AG04450 (cell line): ENCODE data around the gene MAG. TPM values are rescaled to one million over a fixed set of nuclear protein-coding genes. Genes with fewer than 3 reads are reported as not detected.

Source experiments
- CTCF ChIA-PET: fragments of 300-600, 350-600 bp; formaldehyde crosslinking; extraction: SDS; loops from one replicate; lab custom pipeline; 2022; ENCODE audit warnings: antibody characterized with exemption, inconsistent platforms; lab: Charles Lee
- POLR2A ChIA-PET: fragments of 350-600 bp; formaldehyde crosslinking; extraction: SDS; loops from one replicate; lab custom pipeline; 2021; ENCODE audit warnings: antibody characterized with exemption, inconsistent platforms; lab: Yijun Ruan, JAX
- DNase-seq: peaks from one replicate; pipeline ENCODE4 v3.0.0-alpha.2; 2011; ENCODE audit warnings: low read depth, low spot score
- H3K27ac ChIP-seq: one replicate; pipeline ENCODE4 v1.5.1; 2012; ENCODE audit warnings: low read depth, low read length, control low read depth
- H3K27me3 ChIP-seq: one replicate; pipeline ENCODE4 v1.6.0; 2012; ENCODE audit warnings: low read length; ENCODE audit not compliant: control insufficient read depth, insufficient read depth
- H3K4me3 ChIP-seq: 2 replicates; pipeline ENCODE4 v1.5.1; 2011; ENCODE audit warnings: mild to moderate bottlenecking, low read depth, low read length, control low read depth
- H3K9me3 ChIP-seq: 2 replicates; pipeline ENCODE4 v1.5.1; 2012; ENCODE audit warnings: low read length; ENCODE audit not compliant: control insufficient read depth, insufficient read depth
- CTCF ChIP-seq: IDR thresholded peaks from 2 replicates; pipeline ENCODE4 v1.5.1; 2011; ENCODE audit warnings: low read depth, low read length, control low read depth, inconsistent platforms
- polyA plus RNA-seq: library from polyadenylated mRNA; depleted of rRNA; stranded (reverse); fragments of >200 nt; gene quantifications from 2 replicates; pipeline ENCODE4 v1.2.3, GENCODE V29; 2011

MAG gene
- polyA plus RNA-seq, 1 experiment, result not detected

DNA sequence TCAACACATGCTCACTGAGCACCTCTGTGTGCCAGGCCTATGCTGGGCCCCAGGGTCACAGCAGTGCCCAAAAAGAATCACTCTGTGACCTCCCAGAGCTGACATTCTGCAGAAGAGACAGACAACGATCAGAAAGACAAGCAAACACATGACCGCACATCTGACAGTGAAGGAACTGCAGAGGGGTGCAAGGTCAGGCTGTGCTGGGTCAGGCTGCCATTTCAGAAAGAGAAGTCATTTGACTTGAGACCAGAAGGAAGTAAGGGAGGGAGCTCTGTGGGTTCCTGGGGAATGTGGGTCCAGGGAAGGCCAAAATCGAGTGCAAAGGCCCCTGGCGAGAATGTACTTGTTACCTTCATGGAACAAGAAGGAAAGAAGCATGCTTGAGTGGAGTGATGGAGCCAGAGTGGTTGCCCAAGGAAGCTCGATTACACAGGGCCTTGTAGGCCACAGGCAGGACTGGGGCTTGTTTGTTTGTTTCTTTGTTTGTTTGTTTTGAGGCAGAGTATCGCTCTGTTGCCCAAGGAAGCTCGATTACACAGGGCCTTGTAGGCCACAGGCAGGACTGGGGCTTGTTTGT, 25.6 kb downstream of the MAG start:
- ChIA-PET POLR2A (no interaction called here), CTCF (no interaction called here)
- Histone ChIP-seq H3K27ac (no peak overlapping the region), H3K9me3 (peaks cover 4% of the 10 kb centered on the region; the same call in 1 of the 2 replicates), H3K27me3 (no peaks in the 10 kb centered on the region), H3K4me3 (no peak overlapping the region)
- TF ChIP-seq CTCF, result no peak
- no peak for DNase-seq

- peaks cover 4% of the 10 kb centered on the region; the same call in 1 of the 2 replicates for H3K9me3 ChIP-seq
- CTCF ChIA-PET, result no interaction called here
- no peak for DNase-seq
- no peak for TF ChIP-seq CTCF
- POLR2A ChIA-PET, result no interaction called here
- no peak overlapping the region for H3K27ac ChIP-seq
- H3K4me3 ChIP-seq, result no peak overlapping the region
- no peaks in the 10 kb centered on the region for H3K27me3 ChIP-seq
Measured at GRCh38 chr19:35318679-35319448, 26.9 kb downstream of the MAG start.

DNA sequence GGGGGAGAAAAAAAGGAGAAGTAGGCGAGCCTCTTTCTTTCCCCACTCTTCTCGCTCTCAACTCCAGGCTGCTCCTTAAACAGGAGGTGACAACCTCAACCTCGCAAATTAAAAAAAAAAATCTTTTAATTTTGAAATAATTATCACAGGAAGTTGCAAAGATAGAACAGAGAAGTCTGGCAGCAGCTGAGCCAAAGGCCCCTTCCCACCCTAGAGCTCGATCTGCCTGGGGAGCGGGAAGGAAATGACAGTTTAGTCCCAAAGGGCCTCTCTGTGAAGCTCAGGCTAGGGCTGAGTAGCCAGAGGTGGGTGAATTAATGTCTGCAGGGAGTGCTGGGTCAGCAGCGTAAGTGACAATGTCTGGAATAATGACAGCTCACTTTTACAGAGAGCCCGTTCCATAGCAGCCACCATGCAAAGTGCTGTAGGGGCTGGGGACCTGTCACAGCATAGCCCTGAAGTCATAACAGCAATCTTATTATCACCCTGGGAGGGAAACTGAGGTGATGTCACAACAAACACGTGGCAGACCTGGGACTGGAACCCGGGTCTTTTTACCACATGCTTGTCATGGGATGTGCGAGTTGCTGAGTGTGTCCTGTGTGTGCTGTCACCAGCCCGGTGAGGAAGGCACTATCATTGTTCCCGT, 28.2 kb downstream of the MAG start:
- CTCF ChIA-PET, result interaction anchor here (0.7 kb wide), 1 partner anchor 264 kb away, joined by 3 read pairs; no protein-coding TSS in a partner anchor
- Histone ChIP-seq H3K4me3 (no peak overlapping the region), H3K27me3 (no peaks in the 10 kb centered on the region), H3K27ac (no peak overlapping the region), H3K9me3 (peaks cover 4% of the 10 kb centered on the region; the same call in 1 of the 2 replicates)
- no peak for TF ChIP-seq CTCF
- POLR2A ChIA-PET, result no interaction called here
- DNase-seq, result no peak

- POLR2A ChIA-PET, result no interaction called here
- no peak for TF ChIP-seq CTCF
- CTCF ChIA-PET, result no interaction called here
Measured at GRCh38 chr19:35321291-35321690, 29.3 kb downstream of the MAG start.

DNA sequence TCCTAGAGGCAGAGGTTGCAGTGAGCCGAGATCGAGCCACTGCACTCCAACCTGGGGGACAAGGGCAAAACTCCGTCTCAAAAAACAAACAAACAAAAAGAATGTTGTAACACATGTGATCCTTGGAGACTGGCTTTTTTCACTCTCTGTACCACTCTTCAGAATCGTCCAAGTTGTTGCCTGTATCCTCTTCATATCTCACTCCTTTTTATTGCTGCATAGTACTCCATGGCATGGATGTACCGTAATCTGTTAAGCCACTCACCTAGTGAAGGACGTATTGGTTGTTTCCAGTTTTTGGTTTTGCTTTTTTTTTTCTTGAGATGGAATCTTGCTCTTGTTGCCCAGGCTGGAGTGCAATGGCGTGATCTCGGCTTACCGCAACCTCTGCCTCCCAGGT, 30.1 kb downstream of the MAG start:
- H3K9me3 ChIP-seq, result peaks cover 4% of the 10 kb centered on the region; the same call in 1 of the 2 replicates
- TF ChIP-seq CTCF, result no peak
- ChIA-PET POLR2A (no interaction called here), CTCF (no interaction called here)
- H3K27me3 ChIP-seq, result peaks cover 5% of the 10 kb centered on the region
- no peak for DNase-seq
- no peak overlapping the region for H3K4me3 ChIP-seq
- H3K27ac ChIP-seq, result no peak overlapping the region

More at GRCh38 chr19:35321291-35321690, 29.3 kb downstream of the MAG start:
- DNase-seq, result no peak
- no peak overlapping the region for H3K27ac ChIP-seq
- no peak overlapping the region for H3K4me3 ChIP-seq
- H3K9me3 ChIP-seq, result peaks cover 4% of the 10 kb centered on the region; the same call in 1 of the 2 replicates
- no peaks in the 10 kb centered on the region for H3K27me3 ChIP-seq
